ENCODE measurements around the gene CATSPER1. TPM values are rescaled to one million over a fixed set of nuclear protein-coding genes. Genes with fewer than 3 reads are reported as not detected.

The CATSPER1 gene
- total RNA-seq, 1 experiment from 2014 or later, result 4.2 TPM

GRCh38 chr11:65978391-65979238, 47.7 kb downstream of the CATSPER1 start:
- H3K79me2 ChIP-seq (ENCODE audit: low read depth), result no peaks in the 10 kb centered on the region
- no peaks in the 10 kb centered on the region for H3K9me2 ChIP-seq (ENCODE audit: insufficient read depth)
- no peaks in the 10 kb centered on the region for H3K27me3 ChIP-seq (ENCODE audit: insufficient read depth, low read depth)
- no peak for DNase-seq
- peaks cover 13% of the 10 kb centered on the region for H3K36me3 ChIP-seq (ENCODE audit: low read depth)
- H3F3A ChIP-seq (ENCODE audit: insufficient read depth, low read depth), result peaks cover 30% of the 10 kb centered on the region; the same call in 1 of the 2 replicates
- no peaks in the 10 kb centered on the region for H3K9me3 ChIP-seq (ENCODE audit: insufficient read depth, low read depth)
- H3K4me3 ChIP-seq, result no peak overlapping the region
- no peaks in the 10 kb centered on the region for H3K4me1 ChIP-seq (replicated peaks; ENCODE audit: insufficient read depth)
- ChIA-PET POLR2A (ENCODE audit: unreplicated experiment) (interaction anchor here (0.6 to 0.7 kb wide), 3 partner anchors 56 to 120 kb away, joined by 3 to 8 read pairs (median 4); no protein-coding TSS in a partner anchor), CTCF (interaction anchor here (0.6 kb wide), 1 partner anchor 267 kb away, joined by 10 read pairs; no protein-coding TSS in a partner anchor)
- intact Hi-C loops (cut with micrococcal nuclease; ENCODE audit: unreplicated experiment), result no loop called here
- H3K4me2 ChIP-seq, result no peak overlapping the region
- BruUV-seq (replicated peaks), result no TSS peak
- TF ChIP-seq CTCF (conservative IDR thresholded peaks at IDR 0.05) (no peak), EZH2 (IDR thresholded peaks at IDR 0.05; ENCODE audit: low read depth) (no peak)
- H2AFZ ChIP-seq, result no peak overlapping the region
- peaks cover 14% of the 10 kb centered on the region; the same call in 1 of the 2 replicates for H4K20me1 ChIP-seq (ENCODE audit: insufficient read depth)
- no peak overlapping the region for H3K27ac ChIP-seq

GRCh38 chr11:65977621-65978390, 48.5 kb downstream of the CATSPER1 start:
- no peaks in the 10 kb centered on the region for H3K4me1 ChIP-seq (replicated peaks; ENCODE audit: insufficient read depth)
- BruUV-seq (replicated peaks), result no TSS peak
- no peak overlapping the region for H3K27ac ChIP-seq
- DNase-seq, result no peak
- no peaks in the 10 kb centered on the region for H3K79me2 ChIP-seq (ENCODE audit: low read depth)
- POLR2A ChIA-PET (ENCODE audit: unreplicated experiment), result no interaction called here
- CTCF ChIA-PET, result no interaction called here
- TF ChIP-seq CTCF (conservative IDR thresholded peaks at IDR 0.05) (no peak), EZH2 (IDR thresholded peaks at IDR 0.05; ENCODE audit: low read depth) (no peak)
- H3F3A ChIP-seq (ENCODE audit: insufficient read depth, low read depth), result peaks cover 32% of the 10 kb centered on the region
- H4K20me1 ChIP-seq (ENCODE audit: insufficient read depth), result peaks cover 16% of the 10 kb centered on the region; the same call in 1 of the 2 replicates
- intact Hi-C loops (cut with micrococcal nuclease; ENCODE audit: unreplicated experiment), result no loop called here
- H3K9me2 ChIP-seq (ENCODE audit: insufficient read depth), result no peaks in the 10 kb centered on the region
- no peaks in the 10 kb centered on the region for H3K9me3 ChIP-seq (ENCODE audit: insufficient read depth, low read depth)
- H2AFZ ChIP-seq, result no peak overlapping the region
- H3K4me3 ChIP-seq, result no peak overlapping the region
- no peak overlapping the region for H3K4me2 ChIP-seq
- peaks cover 20% of the 10 kb centered on the region for H3K36me3 ChIP-seq (ENCODE audit: low read depth)
- H3K27me3 ChIP-seq (ENCODE audit: insufficient read depth, low read depth), result no peaks in the 10 kb centered on the region

GRCh38 chr11:65976216-65977176, 49.8 kb downstream of the CATSPER1 start:
- H3K27ac ChIP-seq, result no peak overlapping the region

More at GRCh38 chr11:65976216-65977176, 49.8 kb downstream of the CATSPER1 start:
- no peak for DNase-seq
- Histone ChIP-seq H3K4me2 (no peak overlapping the region), H3K36me3 (ENCODE audit: low read depth) (peaks cover 20% of the 10 kb centered on the region), H3K4me1 (replicated peaks; ENCODE audit: insufficient read depth) (no peaks in the 10 kb centered on the region), H3K27me3 (ENCODE audit: insufficient read depth, low read depth) (no peaks in the 10 kb centered on the region), H4K20me1 (ENCODE audit: insufficient read depth) (peaks cover 16% of the 10 kb centered on the region; the same call in 1 of the 2 replicates), H2AFZ (no peak overlapping the region), H3F3A (ENCODE audit: insufficient read depth, low read depth) (peaks cover 45% of the 10 kb centered on the region), H3K4me3 (no peak overlapping the region), H3K9me3 (ENCODE audit: insufficient read depth, low read depth) (no peaks in the 10 kb centered on the region), H3K9me2 (ENCODE audit: insufficient read depth) (no peaks in the 10 kb centered on the region), H3K79me2 (ENCODE audit: low read depth) (no peaks in the 10 kb centered on the region)
- POLR2A ChIA-PET (ENCODE audit: unreplicated experiment), result no interaction called here
- no TSS peak for BruUV-seq (replicated peaks)
- no peak for TF ChIP-seq CTCF (conservative IDR thresholded peaks at IDR 0.05)
- CTCF ChIA-PET, result no interaction called here
- intact Hi-C loops (cut with micrococcal nuclease; ENCODE audit: unreplicated experiment), result no loop called here
